Smooth muscle cell of the brain vasculature (primary cell): Measurements from ENCODE around the gene BIN2.
"Not testable (repeated sequence)": the region's sequence is repeated elsewhere in the genome, so short reads cannot be mapped to it uniquely, and the experiment has no call there.

Experiments
- DNase-seq: peaks from one replicate; pipeline ENCODE4 v3.0.0-alpha.2; 2012; ENCODE audit warnings: low read depth, low spot score

BIN2 gene

DNA sequence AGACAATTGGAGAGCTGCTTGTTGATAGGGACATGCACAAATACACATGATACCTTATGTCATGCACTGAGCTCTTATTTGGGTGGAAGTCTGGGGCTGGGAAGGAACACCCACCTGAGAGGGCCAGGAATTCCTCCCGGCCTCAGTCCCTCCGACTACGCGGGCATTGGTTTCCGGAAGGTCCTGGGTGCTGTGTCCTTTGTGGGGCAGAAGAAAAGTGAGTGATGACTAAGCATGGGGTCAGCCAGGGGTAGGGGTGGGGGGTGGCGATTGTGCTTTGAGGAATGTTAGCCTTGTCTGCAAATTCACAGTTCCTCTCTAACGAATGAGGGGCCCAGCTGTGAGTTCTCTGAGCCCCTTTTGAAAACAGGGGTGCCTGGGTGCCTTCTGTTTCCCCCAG is 21.7 kb upstream of the BIN2 start:
- no peak for DNase-seq

DNA sequence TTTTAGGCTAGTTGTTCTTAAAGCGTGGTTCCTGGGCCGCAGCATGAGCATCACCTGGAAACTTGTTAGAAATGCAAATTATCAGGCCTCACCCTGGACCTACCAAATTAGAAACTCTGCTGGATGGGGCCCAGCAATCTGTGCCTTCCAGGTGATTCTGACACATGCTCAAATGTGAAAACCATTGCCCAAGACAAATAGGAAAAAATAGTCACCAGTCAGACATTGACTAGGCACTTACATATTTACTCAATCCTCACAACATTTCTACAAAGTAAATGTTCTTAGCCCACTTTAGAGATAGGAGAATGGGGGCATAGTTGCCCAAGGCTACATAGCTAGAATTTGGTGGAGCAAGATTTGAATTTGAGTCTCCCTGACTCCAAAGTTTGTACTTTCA is 19.2 kb upstream of the BIN2 start:
- no peak for DNase-seq

DNA sequence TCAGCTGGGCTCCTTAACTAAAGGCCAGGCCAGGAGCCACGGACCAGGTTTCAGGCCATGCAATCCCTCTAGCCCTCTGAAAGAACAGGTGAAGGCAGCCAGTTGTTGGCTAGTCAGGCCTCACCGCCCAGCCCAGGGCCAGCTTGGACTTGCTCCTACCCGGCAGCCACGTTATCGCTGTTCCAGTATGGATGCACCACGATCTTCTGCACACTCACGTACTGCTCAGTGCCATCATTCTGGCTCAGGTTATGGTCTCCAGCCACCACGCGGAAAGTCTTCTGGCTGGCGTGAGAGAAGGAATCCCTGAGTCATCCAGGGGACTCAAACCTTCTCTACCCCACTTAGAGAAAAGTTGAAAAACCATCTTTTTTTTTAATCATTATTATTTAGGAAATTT is 18.4 kb upstream of the BIN2 start:
- no peak for DNase-seq

DNA sequence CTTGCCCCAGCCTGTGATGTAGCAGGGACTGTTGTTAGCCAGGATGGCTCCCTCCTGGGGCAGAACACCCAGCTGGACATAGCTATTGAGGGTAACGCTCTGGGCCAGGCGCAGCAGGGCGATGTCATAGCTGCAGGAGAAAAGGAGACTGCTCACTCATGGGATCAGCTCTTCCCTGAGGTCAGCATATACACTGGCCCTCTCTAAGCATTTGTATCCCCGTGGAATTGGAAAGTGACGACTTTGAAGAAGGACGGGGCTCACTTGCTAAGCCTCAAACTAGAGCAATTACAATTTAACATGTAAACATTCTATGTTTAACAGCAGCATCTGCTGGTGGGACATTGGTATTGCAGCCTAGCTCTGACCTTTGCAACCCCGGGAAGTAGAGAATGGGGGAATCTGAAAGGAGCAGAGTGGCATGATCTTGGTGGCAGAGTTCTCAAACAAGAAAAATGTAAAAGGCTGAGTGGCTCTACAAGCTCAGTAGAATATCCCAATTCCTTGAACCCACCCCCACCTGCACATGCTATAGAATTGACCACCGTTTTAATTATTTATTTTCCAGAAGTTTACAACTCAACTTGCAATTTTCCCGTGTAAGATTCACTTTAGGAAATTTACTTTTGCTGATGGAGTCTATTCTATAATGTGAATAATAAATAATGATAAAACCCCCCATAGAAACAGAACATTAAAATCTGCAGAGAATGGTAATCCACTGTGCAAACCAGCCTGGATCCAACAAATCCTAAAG is 17.5 kb upstream of the BIN2 start:
- peak; percentile 52 for DNase-seq

- DNase-seq: no peak
Measured at GRCh38 chr12:51339750-51340149, 15.8 kb upstream of the BIN2 start.

DNA sequence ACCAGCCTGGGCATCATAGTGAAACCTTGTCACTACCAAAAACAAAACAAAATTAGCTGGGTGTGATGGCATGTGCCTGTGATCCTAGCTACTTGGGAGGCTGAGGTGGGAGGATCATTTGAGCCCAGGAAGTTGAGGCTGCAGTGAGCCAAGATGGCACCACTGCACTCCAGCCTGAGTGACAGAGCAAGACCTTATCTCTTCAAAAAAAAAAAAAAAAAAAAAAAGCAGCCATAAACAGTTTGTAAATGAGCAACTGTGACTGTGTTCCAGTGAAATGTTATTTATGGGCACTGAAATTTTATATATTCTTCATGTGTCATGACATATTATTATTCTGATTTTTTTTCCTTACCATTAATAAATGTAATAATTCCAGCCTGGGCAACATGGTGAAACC is 13.4 kb upstream of the BIN2 start:
- not testable (repeated sequence) for DNase-seq

GRCh38 chr12:51335931-51336330 is 12.0 kb upstream of the BIN2 start:
- no peak for DNase-seq

DNA sequence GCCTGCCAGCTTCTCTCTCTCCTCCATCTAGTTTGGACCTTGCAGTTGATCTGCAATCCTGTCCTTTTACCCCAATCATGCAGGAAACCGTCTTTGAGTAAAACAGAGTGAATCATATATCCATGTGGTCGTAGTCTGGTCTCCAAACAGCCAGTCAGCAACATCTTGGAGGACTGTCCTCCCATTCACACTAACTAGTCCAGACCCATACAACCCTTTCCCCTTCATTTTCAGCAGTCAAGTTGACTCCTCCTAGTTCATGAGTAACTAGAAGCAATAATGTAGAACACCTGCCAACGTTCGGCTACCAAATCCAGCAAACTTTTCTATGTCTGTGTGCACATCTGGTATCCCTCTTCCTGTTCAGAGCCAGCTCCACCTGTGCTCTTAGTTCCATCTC is 10.8 kb upstream of the BIN2 start:
- no peak for DNase-seq

GRCh38 chr12:51333536-51333935 is 9.6 kb upstream of the BIN2 start:
- DNase-seq: no peak

DNA sequence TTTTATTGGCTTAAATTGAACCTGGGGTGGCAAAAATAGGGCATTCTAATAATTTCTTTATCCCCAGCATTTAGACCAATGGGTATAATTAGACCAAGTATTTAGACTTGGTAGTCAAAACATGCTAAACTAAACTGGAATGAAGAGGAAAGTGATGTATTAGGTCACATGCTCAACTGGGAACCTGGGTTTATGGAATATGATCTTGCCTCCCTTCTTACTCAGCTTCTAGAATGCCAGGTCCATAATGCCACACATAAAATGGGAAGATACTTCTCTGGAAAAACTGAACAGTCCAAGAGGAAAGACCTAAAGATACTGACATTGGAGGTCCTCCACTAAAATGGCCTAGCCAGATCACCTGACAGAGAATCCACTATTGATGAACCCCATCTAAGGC is 6.2 kb upstream of the BIN2 start:
- no peak for DNase-seq

DNA sequence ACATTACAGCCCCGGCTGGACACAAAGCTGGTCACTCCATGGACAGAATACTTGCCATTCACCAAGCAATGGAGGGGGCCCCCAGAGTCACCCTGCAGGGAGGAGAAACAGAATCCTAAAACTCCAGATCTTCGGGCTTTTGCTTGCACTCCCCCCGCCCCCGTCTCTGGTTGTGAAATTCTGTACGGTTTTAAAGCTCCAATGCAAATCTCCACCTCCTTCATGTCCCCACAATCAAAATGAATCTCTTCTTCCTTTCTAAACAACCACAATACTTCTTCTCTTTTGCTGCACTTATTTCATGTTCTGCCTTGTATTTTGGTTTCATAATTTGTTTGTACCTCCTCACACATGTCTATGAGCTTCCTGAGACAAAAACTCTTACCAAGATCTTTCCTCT is 5.8 kb upstream of the BIN2 start:
- no peak for DNase-seq

- no peak for DNase-seq
Measured at GRCh38 chr12:51328587-51328986, 4.6 kb upstream of the BIN2 start.

DNA sequence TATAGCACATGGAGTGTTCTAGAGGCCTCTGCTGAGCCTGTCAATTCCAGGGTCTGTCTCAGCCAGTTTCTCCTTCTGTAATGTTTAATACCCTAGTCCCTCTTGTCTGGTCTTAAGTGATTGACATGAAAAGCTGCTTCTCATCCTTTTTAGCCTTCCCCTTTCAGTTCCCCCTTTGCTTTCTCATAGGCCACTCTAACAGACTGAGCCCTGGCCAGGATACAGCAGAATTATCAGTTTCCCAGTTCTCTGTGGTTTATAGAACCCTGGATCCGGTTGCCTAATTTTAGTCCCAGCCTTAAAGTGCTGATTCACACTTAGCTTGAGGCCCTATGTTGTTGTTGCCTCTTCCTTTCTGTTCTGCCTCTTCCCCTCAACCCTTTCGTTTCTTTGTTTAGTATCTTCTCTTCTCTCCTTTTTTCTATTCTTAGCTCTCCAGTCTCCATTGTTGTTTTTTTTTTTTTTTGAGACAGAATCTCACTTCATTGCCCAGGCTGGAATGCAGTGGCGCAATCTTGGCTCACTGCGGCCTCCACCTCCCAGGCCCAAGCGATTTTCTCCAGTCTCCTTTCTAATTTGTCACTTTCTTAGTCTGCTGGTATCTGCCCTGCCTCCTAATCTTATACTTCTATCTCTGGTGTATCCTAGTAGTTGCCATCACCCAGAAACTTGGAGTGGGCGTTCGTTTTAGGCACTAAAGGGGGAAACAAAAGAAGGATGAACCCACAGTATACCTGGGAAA is 2.9 kb upstream of the BIN2 start:
- DNase-seq: no peak

DNA sequence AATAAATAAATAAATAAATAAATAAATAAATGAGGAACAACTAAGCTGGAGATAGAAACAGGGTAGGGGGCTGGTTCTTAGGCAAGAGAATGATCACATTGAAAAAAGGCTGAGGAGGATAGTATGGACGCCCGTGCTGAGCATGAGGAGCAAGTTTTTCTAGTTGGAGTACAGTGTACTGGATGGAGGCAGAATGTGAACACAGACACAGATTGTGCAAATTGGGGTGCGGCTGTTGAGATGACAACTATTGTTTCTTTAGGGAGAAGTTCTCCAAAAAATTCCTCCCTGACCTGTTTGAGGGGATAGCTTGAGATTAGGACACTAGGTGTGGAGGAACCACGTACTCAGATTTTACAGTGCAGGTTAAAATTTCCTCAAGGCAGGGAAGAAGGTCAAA is 979 bp upstream of the BIN2 start:
- no peak for DNase-seq

DNA sequence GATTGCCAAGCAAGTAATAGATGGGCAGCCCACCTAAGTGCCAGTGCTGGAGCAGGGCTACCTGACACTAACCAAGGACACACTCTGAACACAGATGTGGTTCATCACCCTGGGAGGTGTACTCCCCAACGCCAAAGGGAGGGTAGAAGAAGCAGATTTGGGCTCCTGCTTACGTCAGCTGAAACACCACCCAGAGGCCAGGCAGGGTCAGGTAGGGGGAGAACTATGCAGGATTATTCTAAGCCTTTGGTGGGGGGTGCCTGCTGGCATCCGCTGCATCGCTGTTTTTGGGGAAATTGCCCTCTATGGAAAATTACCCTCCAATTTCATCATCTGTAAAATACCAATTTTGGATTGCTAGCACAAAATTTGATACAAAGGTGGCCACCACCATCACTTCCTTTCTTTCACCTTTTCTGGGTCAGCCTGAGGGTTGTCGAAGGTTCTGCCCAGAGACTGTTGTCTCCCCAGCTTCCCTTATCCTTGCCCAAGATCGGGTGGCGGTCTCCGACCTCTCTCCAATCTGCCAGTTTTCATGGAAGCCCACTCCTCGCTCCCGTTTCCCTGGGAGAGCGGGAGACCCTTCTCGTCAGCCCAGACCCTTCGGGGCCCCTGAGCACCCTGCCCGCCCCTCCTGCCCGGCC is 535 bp downstream of the BIN2 start:
- no peak for DNase-seq

DNA sequence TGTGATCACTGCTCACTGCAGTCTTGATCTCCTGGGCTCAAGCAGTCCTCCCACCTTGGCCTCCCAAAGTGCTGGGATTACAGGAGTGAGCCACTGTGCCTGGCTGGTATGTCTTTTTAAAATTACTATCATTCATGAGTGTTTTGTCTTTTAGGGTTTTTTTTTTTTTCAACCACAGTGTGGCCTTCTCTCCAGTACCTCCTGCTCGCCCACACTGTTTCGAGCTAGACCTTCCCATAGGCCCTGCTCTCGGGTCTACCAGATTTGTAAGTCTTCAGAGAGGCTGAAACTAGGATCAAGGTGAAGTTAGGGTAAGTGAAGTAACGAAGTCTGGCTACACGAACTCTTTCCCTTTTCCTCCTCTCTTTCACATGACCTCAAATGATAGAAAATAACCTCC is 1.5 kb downstream of the BIN2 start:
- no peak for DNase-seq

- DNase-seq: no peak
Measured at GRCh38 chr12:51321882-51322281, 2.1 kb downstream of the BIN2 start.

DNA sequence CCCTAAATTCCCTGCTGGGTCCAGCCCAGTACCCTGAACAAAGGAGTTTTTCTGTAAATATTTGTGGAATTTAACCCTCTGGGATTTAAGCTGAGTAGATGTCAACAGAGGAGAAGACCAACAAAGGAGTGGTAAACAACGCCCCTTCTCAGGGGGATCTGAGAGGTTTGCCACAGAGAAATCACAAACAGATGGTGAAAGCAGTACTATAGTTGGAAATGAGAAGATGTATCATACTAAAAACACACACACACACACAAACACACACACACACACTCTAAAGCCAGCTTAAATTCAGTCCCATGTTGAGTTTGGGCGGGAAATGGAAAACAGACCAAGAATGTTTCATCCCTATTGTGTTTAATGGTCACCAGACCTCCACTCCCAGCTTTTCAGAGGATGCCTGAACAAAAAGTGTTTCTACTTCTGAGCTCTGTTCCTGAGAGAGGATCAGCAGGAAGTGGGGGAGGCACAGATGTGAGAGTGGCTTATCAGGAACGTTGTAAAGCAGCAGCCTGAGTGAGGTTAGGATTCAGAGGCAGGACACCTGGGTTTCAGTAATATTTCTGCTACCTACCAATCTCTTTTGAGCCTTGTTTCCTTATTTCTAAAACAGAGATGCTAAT is 3.2 kb downstream of the BIN2 start:
- DNase-seq: no peak

- no peak for DNase-seq
Measured at GRCh38 chr12:51320311-51320694, 3.7 kb downstream of the BIN2 start.

- no peak for DNase-seq
Measured at GRCh38 chr12:51318846-51319599, 5.0 kb downstream of the BIN2 start.

DNA sequence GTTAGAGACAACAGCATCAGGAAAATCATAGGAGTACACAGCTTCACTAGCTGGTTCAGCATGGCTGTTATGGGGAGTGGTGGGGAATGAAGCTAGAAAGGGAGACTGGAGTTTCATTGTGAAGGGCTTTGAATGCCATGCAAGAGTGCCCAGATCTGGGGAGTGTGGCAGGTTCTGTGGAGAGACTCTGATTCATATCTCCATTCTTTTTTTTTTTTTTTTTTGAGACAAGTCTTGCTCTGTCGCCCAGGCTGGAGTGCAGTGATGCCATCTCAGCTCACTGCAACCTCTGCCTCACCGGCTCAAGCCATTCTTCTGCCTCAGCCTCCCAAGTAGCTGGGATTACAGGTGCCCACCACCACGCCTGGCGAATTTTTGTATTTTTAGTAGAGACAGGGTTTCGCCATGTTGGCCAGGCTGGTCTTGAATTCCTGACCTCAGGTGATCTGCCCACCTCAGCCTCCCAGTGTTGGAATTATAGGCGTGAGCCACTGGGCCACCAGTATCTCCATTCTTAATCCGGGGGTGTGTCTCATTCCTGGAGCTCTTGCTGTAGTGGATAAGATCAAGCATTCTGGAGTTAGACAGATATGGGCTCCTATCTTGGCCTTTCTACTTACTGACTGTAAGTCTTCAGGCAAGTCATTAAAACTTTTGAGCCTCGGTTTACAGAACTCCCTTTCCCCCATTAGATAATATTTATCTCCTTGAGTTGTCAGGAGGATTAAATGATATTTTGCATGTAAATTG is 5.7 kb downstream of the BIN2 start:
- not testable (repeated sequence) for DNase-seq
